GM12878 (cell line): ENCODE data around the gene LFNG.
"Not testable (repeated sequence)": the region's sequence is repeated elsewhere in the genome, so short reads cannot be mapped to it uniquely, and the experiment has no call there.

Source experiments
- BRCA1 ChIP-seq: IDR thresholded peaks from 2 replicates; pipeline ENCODE4 v1.6.1; 2011; ENCODE audit warnings: low read depth, low read length, improper control_type of control experiment
- CHD1 ChIP-seq: IDR thresholded peaks from 2 replicates; pipeline ENCODE4 v1.6.1; 2012; ENCODE audit warnings: low read depth, low read length, improper control_type of control experiment
- CTCF ChIP-seq, 3 experiments: IDR thresholded peaks in 2 of 3; conservative IDR thresholded peaks in 1 of 3; 2 replicates each; pipeline ENCODE4 v1.5.1; 2011; ENCODE audit warnings: low read depth in 3 of 3, low read length in 3 of 3, mild to moderate bottlenecking in 3 of 3, control low read depth in 2 of 3, moderate library complexity in 2 of 3, inconsistent platforms in 1 of 3, mixed read lengths in 1 of 3; ENCODE audit not compliant: control insufficient read depth in 2 of 3, insufficient read depth in 1 of 3; ENCODE audit errors: extremely low read depth in 1 of 3
- FOXK2 ChIP-seq: fragments of 450-650 bp; IDR thresholded peaks from 2 replicates; pipeline ENCODE4 v1.6.1; 2017; ENCODE audit warnings: mild to moderate bottlenecking, moderate library complexity
- IKZF1 ChIP-seq: fragments of 450-650 bp; conservative IDR thresholded peaks from 2 replicates; pipeline ENCODE4 v1.6.1; 2017; ENCODE audit warnings: antibody characterized with exemption, mild to moderate bottlenecking
- POLR2A ChIP-seq: IDR thresholded peaks from 2 replicates; pipeline ENCODE4 v1.6.1; 2011; ENCODE audit warnings: low read depth, mild to moderate bottlenecking, low read length
- RELA ChIP-seq: fragments of 450-650 bp; IDR thresholded peaks from 2 replicates; pipeline ENCODE4 v1.8.0; 2014; ENCODE audit warnings: borderline replicate concordance; ENCODE audit not compliant: partially characterized antibody
- SIN3A ChIP-seq: IDR thresholded peaks from 2 replicates; pipeline ENCODE4 v1.6.1; 2012; ENCODE audit warnings: low read depth, low read length, improper control_type of control experiment
- SKIL ChIP-seq: fragments of 450-650 bp; IDR thresholded peaks from 2 replicates; pipeline ENCODE4 v1.6.1; 2017; ENCODE audit warnings: mild to moderate bottlenecking, low read depth, inconsistent platforms; ENCODE audit not compliant: poor library complexity, severe bottlenecking
- TAF1 ChIP-seq: IDR thresholded peaks from 2 replicates; pipeline ENCODE4 v1.6.1; 2011; ENCODE audit warnings: mild to moderate bottlenecking, low read depth, low read length, borderline replicate concordance

- TF ChIP-seq RELA; IKZF1; BRCA1; POLR2A; CTCF (IDR thresholded peaks at IDR 0.05 in 2 of 3, conservative IDR thresholded peaks at IDR 0.05 in 1 of 3; ENCODE audit: control insufficient read depth in 2 of 3, extremely low read depth in 1 of 3, insufficient read depth in 1 of 3, low read depth in 3 of 3, low read length in 3 of 3); CHD1; TAF1; FOXK2; SIN3A; SKIL: not testable (repeated sequence)
Measured at GRCh38 chr7:2531796-2532110, 12.2 kb downstream of the LFNG start.
